Activated CD4-positive, alpha-beta memory T cell treated with anti-CD3 and anti-CD28 coated beads for 36 hours (primary cell): ENCODE measurements around the gene CDC7. TPM values are rescaled to one million over a fixed set of nuclear protein-coding genes. Genes with fewer than 3 reads are reported as not detected.

Experiments used
- CTCF ChIA-PET: fragments of 350-600 bp; sonication (Branson Sonifier 250); formaldehyde crosslinking; loops from one replicate; lab custom pipeline; 2021; ENCODE audit warnings: antibody characterized with exemption, inconsistent platforms; lab: Charles Lee
- POLR2A ChIA-PET: fragments of 350-600 bp; sonication (Branson Sonifier 250); formaldehyde crosslinking; loops from one replicate; lab custom pipeline; 2021; ENCODE audit warnings: antibody characterized with exemption; lab: Charles Lee
- DNase-seq: peaks from one replicate; pipeline ENCODE4 v3.0.0-alpha.2; 2020
- H3K27ac Mint-ChIP-seq: one replicate; pipeline ENCODE4 v1.8.0; 2021; ENCODE audit warnings: mixed read lengths
- H3K27me3 Mint-ChIP-seq: one replicate; pipeline ENCODE4 v1.8.0; 2021; ENCODE audit warnings: mixed read lengths
- H3K36me3 Mint-ChIP-seq: one replicate; pipeline ENCODE4 v1.8.0; 2021; ENCODE audit warnings: mixed read lengths
- H3K4me1 Mint-ChIP-seq: one replicate; pipeline ENCODE4 v1.8.0; 2021; ENCODE audit warnings: low read depth, mixed read lengths
- H3K4me3 Mint-ChIP-seq: one replicate; pipeline ENCODE4 v1.8.0; 2021; ENCODE audit warnings: mild to moderate bottlenecking, mixed read lengths
- H3K9me3 Mint-ChIP-seq: one replicate; pipeline ENCODE4 v1.8.0; 2021; ENCODE audit warnings: mixed read lengths
- intact Hi-C: fragments of 100-400 bp; cut with micrococcal nuclease; formaldehyde crosslinking; loops from one replicate; pipeline ENCODE4 v1.15.1; 2023
- total RNA-seq, 2 experiments: library from RNA; stranded (reverse); gene quantifications; one replicate each; pipeline ENCODE4 v1.2.3, GENCODE V29; 2021

CDC7 gene
- total RNA-seq, 2 experiments from 2014 or later: 20.2 to 20.4 TPM

DNA sequence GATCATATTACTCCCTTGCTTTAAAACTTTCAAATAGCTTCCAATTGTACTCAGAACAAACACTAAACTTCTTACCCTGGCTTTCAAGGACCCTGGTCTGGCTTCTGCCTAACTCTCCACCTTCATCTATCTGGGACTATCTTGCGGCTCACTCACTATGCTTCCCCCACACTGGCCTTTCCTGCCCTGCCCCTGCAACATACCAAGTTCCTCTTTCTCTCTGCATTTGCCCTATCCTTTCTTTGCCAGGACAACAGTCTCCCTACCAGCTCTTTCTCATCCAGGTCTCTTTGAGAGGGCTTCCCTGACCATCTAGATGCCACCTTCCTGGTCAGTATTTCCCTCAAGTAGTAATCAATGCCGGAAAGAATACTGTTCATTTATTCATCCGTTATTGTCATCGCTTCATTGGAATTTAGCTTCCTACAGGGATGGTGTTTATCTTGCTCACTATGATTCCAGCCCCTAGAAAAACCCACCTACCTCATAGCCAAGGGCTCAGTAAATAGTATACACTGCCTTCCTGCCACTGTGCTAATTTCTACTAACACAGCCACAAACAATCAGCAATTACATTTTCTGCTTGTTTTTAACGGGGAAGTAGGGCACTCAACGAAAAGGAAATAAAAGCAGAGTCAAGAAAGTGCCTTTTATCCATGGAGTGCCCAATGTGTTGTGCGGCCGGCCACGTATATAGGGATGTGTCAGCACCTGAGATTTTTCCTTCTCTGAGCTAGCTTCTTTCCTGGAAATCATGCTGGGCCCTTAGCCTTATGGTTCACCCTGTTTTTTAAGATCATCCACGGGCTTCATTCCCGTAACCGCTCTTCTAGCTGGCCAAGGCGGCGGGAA is 521 bp upstream of the CDC7 start:
- no peaks in the 10 kb centered on the region for H3K9me3 Mint-ChIP-seq
- ChIA-PET POLR2A (interaction anchor here (0.6 to 1.3 kb wide), 2 partner anchors 151 to 197 kb away, joined by 3 read pairs; no protein-coding TSS in a partner anchor), CTCF (interaction anchor here (1.1 to 4.0 kb wide), 3 partner anchors 13 to 337 kb away, joined by 3 to 31 read pairs (median 3); no protein-coding TSS in a partner anchor)
- no peak for DNase-seq
- H3K27ac Mint-ChIP-seq: no peak overlapping the region
- H3K27me3 Mint-ChIP-seq: no peaks in the 10 kb centered on the region
- peaks cover 16% of the 10 kb centered on the region for H3K4me1 Mint-ChIP-seq
- intact Hi-C loops: loop anchor here (2.0 to 10.0 kb wide), 7 partner anchors 57 to 795 kb away; partner anchors contain the start of genes GLMN, RPAP2 and ZNF644
- H3K4me3 Mint-ChIP-seq: no peak overlapping the region
- H3K36me3 Mint-ChIP-seq: peaks cover 16% of the 10 kb centered on the region

DNA sequence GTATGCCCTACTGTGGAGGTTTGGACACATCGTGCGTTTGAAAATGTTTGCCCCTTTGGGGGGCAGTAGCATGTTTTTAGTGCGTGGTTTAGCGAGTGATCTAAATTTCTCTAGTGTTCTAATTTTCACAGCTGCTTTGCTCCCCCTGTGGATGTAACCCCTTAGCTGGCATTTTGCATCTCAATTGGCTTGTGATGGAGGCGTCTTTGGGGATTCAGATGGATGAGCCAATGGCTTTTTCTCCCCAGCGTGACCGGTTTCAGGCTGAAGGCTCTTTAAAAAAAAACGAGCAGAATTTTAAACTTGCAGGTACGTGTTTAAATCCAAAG is 836 bp downstream of the CDC7 start:
- Mint-ChIP-seq H3K36me3 (peaks cover 18% of the 10 kb centered on the region), H3K9me3 (no peaks in the 10 kb centered on the region), H3K27me3 (no peaks in the 10 kb centered on the region), H3K27ac (no peak overlapping the region), H3K4me1 (peaks cover 16% of the 10 kb centered on the region), H3K4me3 (no peak overlapping the region)
- DNase-seq: no peak
- ChIA-PET POLR2A (no interaction called here), CTCF (interaction anchor here (0.6 to 4.0 kb wide), 8 partner anchors 11 to 428 kb away, joined by 3 to 31 read pairs (median 3); no protein-coding TSS in a partner anchor)
- intact Hi-C loops: loop anchor here (1.0 to 10.0 kb wide), 8 partner anchors 55 to 793 kb away; partner anchors contain the start of genes GLMN, RPAP2 and ZNF644

DNA sequence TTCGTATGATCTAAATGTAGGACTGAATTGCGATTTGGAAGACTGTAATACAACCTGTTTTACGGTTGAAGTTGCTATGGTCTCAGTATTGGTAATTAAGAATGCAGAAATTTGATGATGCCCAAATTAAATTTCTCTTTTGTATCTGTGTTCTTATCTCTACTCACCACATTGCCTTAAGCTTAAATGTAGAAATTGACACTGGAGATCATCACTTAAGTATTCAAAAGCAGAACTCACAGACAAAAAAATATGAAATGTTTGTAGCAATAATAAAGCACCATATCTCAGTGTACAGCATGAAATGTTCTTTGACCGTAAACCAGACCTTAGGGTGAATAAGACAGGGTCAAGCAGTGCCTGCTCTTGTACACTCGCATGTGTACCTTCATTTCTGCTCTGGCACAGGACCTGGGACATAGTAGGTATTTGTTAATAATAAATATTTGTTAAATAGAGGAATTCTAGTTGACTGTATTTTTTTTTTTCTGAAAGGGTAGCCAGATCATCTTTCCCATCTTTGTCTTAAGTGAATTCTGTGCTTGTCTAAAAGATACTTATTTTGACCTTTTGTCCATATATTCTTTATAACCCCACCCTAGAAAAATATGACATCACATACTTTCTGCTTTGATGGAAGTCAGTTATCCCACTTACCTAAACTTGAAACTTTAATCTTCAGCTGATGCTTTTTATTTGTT is 1.5 kb downstream of the CDC7 start:
- H3K4me3 Mint-ChIP-seq: no peak overlapping the region
- intact Hi-C loops: loop anchor here (1.0 to 10.0 kb wide), 8 partner anchors 55 to 793 kb away; partner anchors contain the start of genes GLMN, RPAP2 and ZNF644
- peaks cover 18% of the 10 kb centered on the region for H3K36me3 Mint-ChIP-seq
- H3K9me3 Mint-ChIP-seq: no peaks in the 10 kb centered on the region
- H3K4me1 Mint-ChIP-seq: peaks cover 16% of the 10 kb centered on the region
- H3K27ac Mint-ChIP-seq: no peak overlapping the region
- no peak for DNase-seq
- ChIA-PET CTCF (interaction anchor here (0.6 to 4.0 kb wide), 9 partner anchors 11 to 427 kb away, joined by 3 to 31 read pairs (median 3); no protein-coding TSS in a partner anchor), POLR2A (interaction anchor here (1.1 kb wide), 1 partner anchor 231 kb away, joined by 3 read pairs; no protein-coding TSS in a partner anchor)
- H3K27me3 Mint-ChIP-seq: no peaks in the 10 kb centered on the region

DNA sequence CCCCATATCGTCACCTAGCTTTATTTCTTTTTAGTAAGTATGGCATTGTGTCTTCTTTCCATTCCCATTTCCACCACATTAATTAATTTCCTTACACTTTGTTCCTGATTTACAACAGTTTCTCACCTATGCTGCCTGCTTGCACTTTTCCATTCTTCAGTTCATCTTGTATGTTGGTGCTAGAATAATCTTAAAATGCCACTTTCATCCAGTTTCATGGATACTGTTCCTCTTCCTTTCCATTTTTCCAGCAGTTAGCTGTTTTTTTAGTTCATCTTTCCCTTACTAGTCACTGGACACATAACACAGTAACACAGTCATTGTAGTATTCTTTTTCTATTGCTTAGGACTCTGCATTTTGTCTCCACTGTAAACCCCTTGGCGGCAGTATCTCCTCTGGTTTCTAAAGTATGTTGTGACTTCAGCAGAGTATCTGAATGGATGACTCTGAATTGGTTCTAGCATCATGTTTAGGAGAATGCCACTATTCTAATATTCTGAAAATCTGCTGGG is 2.1 kb downstream of the CDC7 start:
- no peak overlapping the region for H3K27ac Mint-ChIP-seq

DNA sequence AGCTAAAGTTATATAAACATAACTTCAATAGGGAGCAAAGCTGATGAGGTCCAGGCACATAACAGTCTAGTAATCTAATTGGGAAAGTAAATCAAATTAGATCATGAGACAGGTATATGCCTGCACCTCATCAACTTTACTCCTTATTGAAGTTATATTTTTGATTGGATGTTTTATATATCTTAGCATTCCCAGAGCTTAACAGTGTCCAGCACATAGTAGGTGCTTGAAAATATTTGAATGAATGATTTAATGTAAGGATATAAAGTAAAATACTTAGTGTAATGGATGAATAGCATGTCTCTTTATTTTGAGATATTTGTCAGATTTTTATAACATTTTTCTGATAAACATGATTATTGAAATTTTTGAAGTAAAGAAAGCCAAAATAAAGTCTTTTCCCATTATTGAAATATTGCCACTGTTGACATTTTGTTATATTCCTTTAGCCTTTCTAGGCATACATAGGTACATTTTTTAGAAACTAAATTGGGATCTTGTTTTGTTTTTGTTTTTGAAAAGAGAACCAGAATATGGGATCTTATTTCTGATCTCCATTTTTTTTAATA is 2.8 kb downstream of the CDC7 start:
- intact Hi-C loops: loop anchor here (5.0 to 10.0 kb wide), 3 partner anchors 221 to 791 kb away; partner anchors contain the start of genes GLMN, RPAP2 and ZNF644
- peaks cover 16% of the 10 kb centered on the region for H3K4me1 Mint-ChIP-seq
- POLR2A ChIA-PET: interaction anchor here (0.6 kb wide), 1 partner anchor 1335 kb away, joined by 3 read pairs; no protein-coding TSS in a partner anchor

More for the DNA sequence above, 2.1 kb downstream of the CDC7 start:
- DNase-seq: no peak
- H3K27me3 Mint-ChIP-seq: no peaks in the 10 kb centered on the region
- peaks cover 18% of the 10 kb centered on the region for H3K36me3 Mint-ChIP-seq
- POLR2A ChIA-PET: interaction anchor here (1.1 kb wide), 1 partner anchor 230 kb away, joined by 3 read pairs; no protein-coding TSS in a partner anchor
- no peaks in the 10 kb centered on the region for H3K9me3 Mint-ChIP-seq
- CTCF ChIA-PET: interaction anchor here (0.9 to 4.0 kb wide), 4 partner anchors 10 to 424 kb away, joined by 3 to 31 read pairs (median 4); no protein-coding TSS in a partner anchor
- intact Hi-C loops: loop anchor here (5.0 to 10.0 kb wide), 3 partner anchors 220 to 792 kb away; partner anchors contain the start of genes GLMN, RPAP2 and ZNF644
- peaks cover 16% of the 10 kb centered on the region for H3K4me1 Mint-ChIP-seq
- H3K4me3 Mint-ChIP-seq: no peak overlapping the region

DNA sequence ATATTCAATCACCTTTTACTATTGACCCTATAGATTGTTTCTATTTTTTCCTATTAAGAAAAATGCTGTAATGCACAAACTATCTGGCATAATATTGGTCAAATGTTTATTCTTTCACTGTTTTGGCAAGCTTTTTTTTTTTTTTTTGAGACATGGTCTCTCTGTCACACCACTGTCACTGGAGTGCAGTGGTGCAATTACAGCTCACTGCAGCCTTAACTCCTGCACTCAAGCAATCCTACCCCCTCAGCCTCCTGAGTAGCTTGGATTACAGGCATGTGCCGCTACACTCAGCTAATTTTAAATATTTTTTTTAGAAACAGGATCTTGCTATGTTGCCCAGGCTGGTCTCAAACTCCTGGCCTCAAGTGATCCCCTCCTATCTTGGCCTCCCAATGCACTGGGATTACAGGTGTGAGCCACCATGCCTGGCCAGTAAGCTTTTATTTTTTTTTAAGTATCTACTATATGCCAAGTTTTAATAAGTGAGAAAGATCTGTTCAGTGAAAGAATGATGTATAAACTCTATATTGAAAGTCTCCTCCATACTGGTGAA is 3.4 kb downstream of the CDC7 start:
- Mint-ChIP-seq H3K27me3 (no peaks in the 10 kb centered on the region), H3K4me3 (no peak overlapping the region), H3K4me1 (peaks cover 16% of the 10 kb centered on the region), H3K36me3 (peaks cover 23% of the 10 kb centered on the region), H3K9me3 (no peaks in the 10 kb centered on the region), H3K27ac (no peak overlapping the region)
- intact Hi-C loops: loop anchor here (5.0 to 10.0 kb wide), 3 partner anchors 222 to 791 kb away; partner anchors contain the start of genes GLMN, RPAP2 and ZNF644
- ChIA-PET POLR2A (interaction anchor here (0.6 kb wide), 1 partner anchor 1334 kb away, joined by 3 read pairs; no protein-coding TSS in a partner anchor), CTCF (interaction anchor here (0.6 kb wide), 2 partner anchors 74 to 880 kb away, joined by 3 to 4 read pairs; no protein-coding TSS in a partner anchor)
- no peak for DNase-seq

More for the DNA sequence above, 2.8 kb downstream of the CDC7 start:
- Mint-ChIP-seq H3K27ac (no peak overlapping the region), H3K36me3 (peaks cover 18% of the 10 kb centered on the region), H3K4me3 (no peak overlapping the region), H3K9me3 (no peaks in the 10 kb centered on the region), H3K27me3 (no peaks in the 10 kb centered on the region)
- no peak for DNase-seq
- CTCF ChIA-PET: interaction anchor here (0.6 to 4.0 kb wide), 3 partner anchors 9 to 424 kb away, joined by 4 to 31 read pairs (median 4); no protein-coding TSS in a partner anchor

DNA sequence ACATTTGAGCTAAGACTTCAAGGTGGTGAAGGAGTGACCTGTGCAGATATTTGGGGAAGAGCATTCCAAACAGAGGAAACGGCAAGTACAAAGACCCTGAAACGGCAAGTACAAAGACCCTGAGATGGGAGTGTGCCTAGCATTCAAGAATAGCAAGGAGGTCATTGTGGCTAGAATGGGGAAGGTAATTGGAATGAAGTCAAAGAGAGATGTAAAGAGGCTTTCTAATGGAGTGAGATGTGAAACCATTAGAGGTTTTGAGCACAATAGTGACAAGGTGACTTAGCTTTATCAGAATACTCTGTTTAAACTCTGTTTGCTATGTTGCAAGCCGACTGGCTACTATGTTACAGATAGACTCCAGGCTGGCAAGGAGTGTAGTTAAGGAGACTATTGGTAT is 4.4 kb downstream of the CDC7 start:
- no peak overlapping the region for H3K27ac Mint-ChIP-seq
- ChIA-PET CTCF (no interaction called here), POLR2A (no interaction called here)
- H3K27me3 Mint-ChIP-seq: no peaks in the 10 kb centered on the region
- peaks cover 16% of the 10 kb centered on the region for H3K4me1 Mint-ChIP-seq
- no peaks in the 10 kb centered on the region for H3K9me3 Mint-ChIP-seq
- DNase-seq: no peak
- no peak overlapping the region for H3K4me3 Mint-ChIP-seq
- intact Hi-C loops: loop anchor here (10.0 kb wide), 1 partner anchor 790 kb away; the partner anchor contains the start of genes GLMN and RPAP2
- H3K36me3 Mint-ChIP-seq: peaks cover 29% of the 10 kb centered on the region

DNA sequence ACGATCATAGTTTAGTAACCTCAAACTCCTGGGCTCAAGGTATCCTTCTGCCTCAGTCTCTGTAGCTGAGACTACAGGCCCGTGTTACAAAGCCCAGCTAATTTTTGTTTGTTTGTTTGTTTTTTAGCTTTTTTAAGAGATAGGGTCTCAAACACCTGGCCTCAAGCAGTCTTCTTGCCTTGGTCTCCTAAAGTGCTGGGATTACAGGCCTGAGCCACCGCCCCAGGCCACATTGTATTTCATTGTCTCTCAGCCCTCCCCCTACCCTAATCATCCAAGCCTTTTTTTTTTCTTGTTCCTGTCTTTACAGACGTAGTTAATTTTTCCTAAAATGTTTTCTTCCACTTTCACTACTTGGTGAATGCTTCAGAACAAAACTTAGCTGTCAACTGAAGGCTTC is 5.4 kb downstream of the CDC7 start:
- Mint-ChIP-seq H3K27me3 (no peaks in the 10 kb centered on the region), H3K36me3 (peaks cover 33% of the 10 kb centered on the region), H3K27ac (no peak overlapping the region), H3K4me1 (peaks cover 16% of the 10 kb centered on the region), H3K4me3 (no peak overlapping the region), H3K9me3 (no peaks in the 10 kb centered on the region)
- POLR2A ChIA-PET: no interaction called here
- no peak for DNase-seq
- intact Hi-C loops: loop anchor here (10.0 kb wide), 1 partner anchor 789 kb away; the partner anchor contains the start of genes GLMN and RPAP2
- CTCF ChIA-PET: no interaction called here

DNA sequence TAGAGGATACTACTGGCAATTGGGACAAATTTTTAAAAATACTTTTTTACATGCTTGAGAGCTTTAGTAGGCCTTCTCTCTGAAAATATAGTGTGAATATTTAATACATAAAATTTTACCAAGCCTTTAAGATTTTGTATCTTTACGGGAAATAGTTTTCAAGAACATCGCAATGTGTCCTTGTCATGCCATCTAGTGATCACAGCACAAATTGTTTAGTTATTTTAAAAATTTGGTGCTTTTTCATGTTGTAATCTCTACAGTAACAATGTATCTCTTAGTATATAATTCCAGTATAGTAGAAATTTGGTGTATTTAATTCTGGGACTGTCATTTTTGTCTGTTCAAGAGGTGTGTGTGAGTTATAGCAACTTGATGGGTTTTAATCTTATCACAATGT is 6.7 kb downstream of the CDC7 start:
- Mint-ChIP-seq H3K4me1 (peaks cover 14% of the 10 kb centered on the region), H3K27me3 (no peaks in the 10 kb centered on the region), H3K4me3 (no peak overlapping the region), H3K36me3 (peaks cover 38% of the 10 kb centered on the region), H3K27ac (no peak overlapping the region), H3K9me3 (no peaks in the 10 kb centered on the region)
- DNase-seq: no peak
- intact Hi-C loops: loop anchor here (10.0 kb wide), 1 partner anchor 787 kb away; the partner anchor contains the start of genes GLMN and RPAP2
- ChIA-PET CTCF (interaction anchor here (0.7 to 1.2 kb wide), 4 partner anchors 224 to 784 kb away, joined by 3 to 6 read pairs (median 3); no protein-coding TSS in a partner anchor), POLR2A (no interaction called here)

DNA sequence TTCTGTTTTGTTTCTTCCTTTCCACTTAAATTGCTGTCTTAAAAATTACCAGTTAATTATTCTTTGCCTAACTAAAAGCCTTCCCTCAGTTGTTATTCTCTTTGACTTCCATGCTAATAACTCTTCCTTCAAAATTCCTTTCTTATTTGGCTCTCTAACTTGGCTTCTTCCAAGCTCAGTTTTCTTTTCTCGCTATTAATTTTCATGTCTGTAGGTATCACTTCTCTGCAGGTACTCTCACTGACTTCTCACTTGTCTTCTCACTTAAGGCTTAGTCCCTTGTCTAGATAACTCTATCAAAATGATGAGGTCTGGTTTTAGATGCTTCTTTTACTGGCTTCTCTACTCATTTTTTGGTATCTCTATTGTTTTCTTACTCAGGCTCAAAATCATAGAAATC is 10.1 kb downstream of the CDC7 start:
- H3K4me1 Mint-ChIP-seq: peaks cover 3% of the 10 kb centered on the region
- POLR2A ChIA-PET: no interaction called here
- peaks cover 38% of the 10 kb centered on the region for H3K36me3 Mint-ChIP-seq
- H3K4me3 Mint-ChIP-seq: no peak overlapping the region
- no peak overlapping the region for H3K27ac Mint-ChIP-seq
- CTCF ChIA-PET: interaction anchor here (0.7 to 5.5 kb wide), 3 partner anchors 9 to 416 kb away, joined by 3 to 87 read pairs (median 31); partner anchors contain the start of gene CDC7
- no peaks in the 10 kb centered on the region for H3K9me3 Mint-ChIP-seq
- no peak for DNase-seq
- no peaks in the 10 kb centered on the region for H3K27me3 Mint-ChIP-seq
- intact Hi-C loops: loop anchor here (1.0 kb wide), 1 partner anchor 417 kb away; no protein-coding TSS in a partner anchor
